AG04450 (cell line): ENCODE data around the gene QARS1. TPM values are rescaled to one million over a fixed set of nuclear protein-coding genes. Genes with fewer than 3 reads are reported as not detected.
A peak's percentile ranks its signal among the peaks of the same experiment; 100 is the strongest.

ENCODE experiments used
- CTCF ChIA-PET: fragments of 300-600, 350-600 bp; formaldehyde crosslinking; extraction: SDS; loops from one replicate; lab custom pipeline; 2022; ENCODE audit warnings: antibody characterized with exemption, inconsistent platforms; lab: Charles Lee
- POLR2A ChIA-PET: fragments of 350-600 bp; formaldehyde crosslinking; extraction: SDS; loops from one replicate; lab custom pipeline; 2021; ENCODE audit warnings: antibody characterized with exemption, inconsistent platforms; lab: Yijun Ruan, JAX
- DNase-seq: peaks from one replicate; pipeline ENCODE4 v3.0.0-alpha.2; 2011; ENCODE audit warnings: low read depth, low spot score
- H3K27ac ChIP-seq: one replicate; pipeline ENCODE4 v1.5.1; 2012; ENCODE audit warnings: low read depth, low read length, control low read depth
- H3K27me3 ChIP-seq: one replicate; pipeline ENCODE4 v1.6.0; 2012; ENCODE audit warnings: low read length; ENCODE audit not compliant: control insufficient read depth, insufficient read depth
- H3K4me3 ChIP-seq: 2 replicates; pipeline ENCODE4 v1.5.1; 2011; ENCODE audit warnings: mild to moderate bottlenecking, low read depth, low read length, control low read depth
- H3K9me3 ChIP-seq: 2 replicates; pipeline ENCODE4 v1.5.1; 2012; ENCODE audit warnings: low read length; ENCODE audit not compliant: control insufficient read depth, insufficient read depth
- polyA plus RNA-seq: library from polyadenylated mRNA; depleted of rRNA; stranded (reverse); fragments of >200 nt; gene quantifications from 2 replicates; pipeline ENCODE4 v1.2.3, GENCODE V29; 2011
- TF ChIP-seq, protein P1 (sequence below): IDR thresholded peaks from 2 replicates; pipeline ENCODE4 v1.5.1; 2011; ENCODE audit warnings: low read depth, low read length, control low read depth, inconsistent platforms

Gene QARS1
- polyA plus RNA-seq, 1 experiment = 209 TPM

DNA sequence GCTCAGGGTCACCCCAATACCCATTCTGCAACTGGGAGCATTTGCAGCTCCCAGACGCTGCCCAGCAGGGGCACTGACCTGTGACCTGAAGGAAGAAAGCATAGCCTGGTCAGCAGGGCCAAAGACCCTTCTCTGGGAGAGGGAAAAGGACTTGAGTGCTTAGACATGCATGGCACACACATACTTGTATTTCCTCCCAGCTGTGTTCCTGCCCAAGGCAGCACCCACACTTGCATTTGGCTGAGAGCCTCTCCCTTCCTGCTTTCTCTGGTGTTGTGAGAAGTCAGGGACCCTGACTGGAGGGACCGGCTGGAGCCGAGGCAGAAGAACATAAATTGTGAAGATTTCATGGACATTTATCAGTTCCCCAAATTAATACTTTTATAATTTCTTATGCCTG is 35.5 kb upstream of the QARS1 start:
- TF ChIP-seq, protein P1, sequence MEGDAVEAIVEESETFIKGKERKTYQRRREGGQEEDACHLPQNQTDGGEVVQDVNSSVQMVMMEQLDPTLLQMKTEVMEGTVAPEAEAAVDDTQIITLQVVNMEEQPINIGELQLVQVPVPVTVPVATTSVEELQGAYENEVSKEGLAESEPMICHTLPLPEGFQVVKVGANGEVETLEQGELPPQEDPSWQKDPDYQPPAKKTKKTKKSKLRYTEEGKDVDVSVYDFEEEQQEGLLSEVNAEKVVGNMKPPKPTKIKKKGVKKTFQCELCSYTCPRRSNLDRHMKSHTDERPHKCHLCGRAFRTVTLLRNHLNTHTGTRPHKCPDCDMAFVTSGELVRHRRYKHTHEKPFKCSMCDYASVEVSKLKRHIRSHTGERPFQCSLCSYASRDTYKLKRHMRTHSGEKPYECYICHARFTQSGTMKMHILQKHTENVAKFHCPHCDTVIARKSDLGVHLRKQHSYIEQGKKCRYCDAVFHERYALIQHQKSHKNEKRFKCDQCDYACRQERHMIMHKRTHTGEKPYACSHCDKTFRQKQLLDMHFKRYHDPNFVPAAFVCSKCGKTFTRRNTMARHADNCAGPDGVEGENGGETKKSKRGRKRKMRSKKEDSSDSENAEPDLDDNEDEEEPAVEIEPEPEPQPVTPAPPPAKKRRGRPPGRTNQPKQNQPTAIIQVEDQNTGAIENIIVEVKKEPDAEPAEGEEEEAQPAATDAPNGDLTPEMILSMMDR = no peak
- H3K9me3 ChIP-seq = no peaks in the 10 kb centered on the region; the same call in none of the 2 replicates
- no peak for DNase-seq
- H3K27ac ChIP-seq = no peak overlapping the region
- ChIA-PET POLR2A (no interaction called here), CTCF (no interaction called here)
- peaks cover 5% of the 10 kb centered on the region for H3K27me3 ChIP-seq
- H3K4me3 ChIP-seq = no peak overlapping the region

DNA sequence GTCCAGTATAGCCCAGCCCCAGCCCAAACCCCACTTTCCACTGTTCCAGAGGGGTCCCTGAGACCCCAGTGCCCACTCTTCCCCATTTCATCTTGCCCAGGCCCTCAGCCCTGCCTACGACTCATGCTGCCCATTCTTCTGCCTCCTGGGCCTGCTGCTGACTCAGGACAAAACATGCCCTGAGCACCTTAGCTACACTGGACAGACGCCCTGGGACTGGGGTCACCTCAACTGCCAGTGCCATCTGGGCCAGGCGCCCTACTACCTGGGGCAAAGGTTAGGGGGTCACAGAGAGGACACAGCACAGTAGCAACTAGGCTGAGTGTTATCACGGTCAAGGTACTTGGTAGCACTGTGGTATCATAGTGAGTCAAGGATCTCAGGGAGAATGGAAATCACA is 30.9 kb upstream of the QARS1 start:
- Histone ChIP-seq H3K27me3 (peaks cover 2% of the 10 kb centered on the region), H3K4me3 (no peak overlapping the region), H3K9me3 (no peaks in the 10 kb centered on the region), H3K27ac (no peak overlapping the region)
- TF ChIP-seq, protein P1 = no peak
- no peak for DNase-seq
- ChIA-PET CTCF (no interaction called here), POLR2A (no interaction called here)

DNA sequence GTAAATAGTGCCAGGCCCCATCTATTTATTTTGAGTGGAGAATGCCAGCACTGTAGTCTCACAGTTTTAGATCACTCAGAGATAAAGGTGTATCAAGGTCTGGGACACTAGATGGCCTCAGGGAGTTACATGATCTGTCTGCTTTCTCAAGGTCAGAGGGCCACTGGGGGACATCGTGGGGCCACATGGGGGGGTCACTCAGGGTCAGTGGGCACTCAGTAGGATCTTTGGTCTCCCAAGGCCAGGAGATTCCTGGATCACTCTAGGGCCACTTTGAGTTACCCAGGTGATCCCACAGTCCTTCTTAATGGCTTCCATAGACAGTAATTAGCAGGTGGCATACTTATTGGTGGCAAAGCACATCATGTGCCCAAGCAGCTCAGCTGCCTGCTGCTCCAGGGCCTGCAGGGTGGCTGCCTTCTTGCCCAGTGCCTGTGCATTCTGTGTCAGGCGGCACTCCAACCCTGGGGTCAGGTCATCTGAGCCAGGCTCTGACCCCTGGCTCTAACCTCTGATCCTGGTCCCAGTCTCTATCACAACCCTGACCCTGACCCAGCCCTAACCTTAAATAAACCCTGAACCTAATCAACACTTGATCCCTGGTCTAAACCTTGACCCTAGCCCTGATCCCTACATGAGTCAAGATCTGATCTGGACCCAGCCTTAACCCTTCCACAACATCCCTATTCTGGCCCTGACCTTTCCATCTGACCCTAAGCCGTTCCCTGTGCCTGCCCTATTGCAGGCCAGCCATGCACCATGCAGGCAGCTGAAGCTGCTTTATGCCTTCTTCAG is 30.1 kb upstream of the QARS1 start:
- TF ChIP-seq, protein P1 = no peak
- Histone ChIP-seq H3K4me3 (peak overlapping the region; percentile 22; the same call in 1 of the 2 replicates), H3K9me3 (no peaks in the 10 kb centered on the region), H3K27ac (no peak overlapping the region), H3K27me3 (no peaks in the 10 kb centered on the region)
- POLR2A ChIA-PET = interaction anchor here (0.9 kb wide), 1 partner anchor 30 kb away, joined by 4 read pairs; the partner anchor contains the start of gene QARS1
- CTCF ChIA-PET = no interaction called here
- DNase-seq = no peak

DNA sequence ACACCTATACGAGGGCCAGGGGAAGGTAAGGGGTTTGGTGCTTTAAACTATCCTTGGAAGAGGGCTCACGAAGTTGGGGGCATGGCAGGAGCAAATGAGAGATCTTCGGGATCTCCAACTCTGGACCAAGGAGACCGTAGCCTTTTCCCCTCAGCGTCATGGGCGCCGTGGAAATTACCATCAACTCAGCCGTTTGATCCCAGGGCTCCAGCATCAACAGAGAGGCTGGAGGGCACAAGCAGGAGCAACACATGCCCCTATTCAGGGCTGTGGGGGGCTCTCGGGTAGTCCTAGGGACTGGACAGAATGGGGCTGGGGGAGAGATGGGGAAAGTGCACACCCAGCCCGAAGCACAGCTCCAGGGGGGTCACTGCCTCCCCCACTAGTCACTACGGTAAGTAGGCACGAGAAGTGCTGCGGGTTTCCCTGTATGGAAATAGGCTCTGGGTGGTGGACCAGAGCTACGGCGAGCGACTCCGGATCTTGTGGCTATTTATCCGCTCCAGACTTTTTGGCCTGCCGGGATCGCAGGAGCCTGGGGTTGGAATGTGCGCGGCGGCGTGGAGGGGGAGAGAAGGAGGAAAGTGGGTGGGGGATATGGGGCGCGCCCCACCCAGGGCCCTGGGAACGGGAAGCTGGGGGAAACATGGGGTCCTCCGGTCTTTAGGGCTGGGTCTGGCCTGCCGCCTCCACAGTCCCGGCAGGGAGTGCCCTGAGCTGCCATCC is 28.8 kb upstream of the QARS1 start:
- Histone ChIP-seq H3K27me3 (no peaks in the 10 kb centered on the region), H3K4me3 (peak overlapping the region; percentile 89), H3K27ac (peak overlapping the region; percentile 49), H3K9me3 (no peaks in the 10 kb centered on the region)
- ChIA-PET POLR2A (interaction anchor here (0.8 to 4.2 kb wide), 9 partner anchors 12 to 878 kb away, joined by 3 to 39 read pairs (median 6); partner anchors contain the start of genes IMPDH2, QARS1, QRICH1 and USP19), CTCF (interaction anchor here (0.5 to 2.3 kb wide), 4 partner anchors 64 to 347 kb away, joined by 3 to 12 read pairs (median 4); no protein-coding TSS in a partner anchor)
- DNase-seq = peak; percentile 69
- TF ChIP-seq, protein P1 = no peak
